ENCODE results near the gene NBL1. TPM values are rescaled to one million over a fixed set of nuclear protein-coding genes. Genes with fewer than 3 reads are reported as not detected.
A peak's percentile ranks its signal among the peaks of the same experiment; 100 is the strongest.

Gene NBL1
- total and polyA plus RNA-seq, 9 of the 15 experiments (the other 6 are each of a cell fraction or from before 2014, with no cell fraction given), result 0.10 to 3.7 (median 1.8) TPM; not detected in 1

- TF ChIP-seq ZNF318 (IDR thresholded peaks at IDR 0.05; ENCODE audit: borderline replicate concordance in 1 of 2, low read depth in 1 of 2) (peak in 1 of 2 experiments; percentile 51; a peak in 1 of 4 replicates), ZNF785 (CRISPR knock-in tag; IDR thresholded peaks at IDR 0.05) (no peak), ZNF174 (CRISPR knock-in tag; IDR thresholded peaks at IDR 0.05) (no peak), CREB1 (IDR thresholded peaks at IDR 0.05) (no peak), CREB1 (CRISPR knock-in tag; IDR thresholded peaks at IDR 0.05) (no peak), GABPA (tag; conservative IDR thresholded peaks at IDR 0.05; ENCODE audit: low read depth) (no peak), THRB (CRISPR knock-in tag; conservative IDR thresholded peaks at IDR 0.05) (0 out of 2 replicates have a peak, but pooled peaks have one; percentile 10), CXXC5 (CRISPR knock-in tag; IDR thresholded peaks at IDR 0.05) (no peak), ZEB2 (IDR thresholded peaks at IDR 0.05) (peak; percentile 75), PPARD (CRISPR knock-in tag; IDR thresholded peaks at IDR 0.05) (no peak), BCOR (IDR thresholded peaks at IDR 0.05) (peak; percentile 36), KAT2B (IDR thresholded peaks at IDR 0.05; ENCODE audit: low read depth, low read length) (no peak), ELK3 (CRISPR knock-in tag; IDR thresholded peaks at IDR 0.05) (no peak), RNF2 (IDR thresholded peaks at IDR 0.05) (no peak), YY1 (IDR thresholded peaks at IDR 0.05; ENCODE audit: borderline replicate concordance in 1 of 3, control insufficient read depth in 1 of 3, extremely low read depth in 1 of 3, insufficient read depth in 3 of 3, insufficient read length in 1 of 3, insufficient replicate concordance in 2 of 3, low read depth in 1 of 3, low read length in 2 of 3) (no peak), RBM39 (optimal IDR thresholded peaks at IDR 0.05; ENCODE audit: low read depth, low read length) (no peak), SAP30 (IDR thresholded peaks at IDR 0.05; ENCODE audit: borderline replicate concordance, insufficient read depth, low read depth, low read length, poor library complexity, severe bottlenecking) (no peak), SAFB (IDR thresholded peaks at IDR 0.05; ENCODE audit: borderline replicate concordance, low read depth, low read length) (no peak)
Measured at GRCh38 chr1:19596065-19596713, 47.9 kb upstream of the NBL1 start (continued).
